Adrenal gland (tissue), 12 donors: ENCODE data around the gene DLG2. TPM values are rescaled to one million over a fixed set of nuclear protein-coding genes. Genes with fewer than 3 reads are reported as not detected.
"Not testable (repeated sequence)": the region's sequence is repeated elsewhere in the genome, so short reads cannot be mapped to it uniquely, and the experiment has no call there.

Source experiments
- DNase-seq, 7 donors: peaks; one replicate each; pipeline ENCODE4 v3.0.0-alpha.2; 2019 to 2020
- H3K27ac ChIP-seq, 5 donors: fragments of 200-600 bp; sonication (generic) in 4 of 5; 1 replicate in 3 of 5; 2 replicates in 2 of 5; pipeline versions ENCODE4 v1.5.1 to v1.8.0; 2016 to 2020; ENCODE audit warnings: mild to moderate bottlenecking in 1 of 5
- H3K27me3 ChIP-seq: fragments of 200-600 bp; 2 replicates; pipeline ENCODE4 v1.8.0; 2021
- H3K36me3 ChIP-seq, 2 donors: fragments of 200-600 bp; replicated peaks in 1 of 2; 1 replicate in 1 of 2; 2 replicates in 1 of 2; pipeline versions ENCODE4 v1.5.1 to v1.8.0; 2018 to 2022
- H3K4me1 ChIP-seq, 2 donors: fragments of 200-600 bp; replicated peaks in 1 of 2; 1 replicate in 1 of 2; 2 replicates in 1 of 2; pipeline versions ENCODE4 v1.5.1 to v1.8.0; 2018 to 2021
- H3K4me3 ChIP-seq, 4 donors: fragments of 200-600 bp; sonication (generic) in 3 of 4; one replicate each; pipeline ENCODE4 v1.5.1; 2016 to 2018
- H3K9me3 ChIP-seq, 3 donors: fragments of 200-600 bp; sonication (generic) in 1 of 3; replicated peaks in 1 of 3; 1 replicate in 2 of 3; 2 replicates in 1 of 3; pipeline versions ENCODE4 v1.5.1 to v1.8.0; 2016 to 2021
- CTCF ChIP-seq, 6 experiments: fragments of 450-650 bp in 4 of 6; fragments of 200-600 bp in 2 of 6; sonication (generic) in 1 of 6; IDR thresholded peaks; 1 replicate in 5 of 6; 2 replicates in 1 of 6; pipeline versions ENCODE4 v1.5.1 to v1.8.0; 2016 to 2021; ENCODE audit warnings: antibody characterized with exemption in 6 of 6, mild to moderate bottlenecking in 2 of 6, moderate library complexity in 1 of 6
- POLR2A ChIP-seq, 2 donors: fragments of 450-650 bp; IDR thresholded peaks; one replicate each; pipeline ENCODE4 v1.6.1; 2017; ENCODE audit warnings: antibody characterized with exemption in 2 of 2, mild to moderate bottlenecking in 2 of 2, moderate library complexity in 1 of 2
- WGBS, 4 donors: extraction: QIAGEN DNeasy Blood & Tissue Kit in 2 of 4; methylation state at CpG; one replicate each; pipeline versions ENCODE4 v1.1.5 to v1.1.7; 2013 to 2017; 5-methylcytosine and 5-hydroxymethylcytosine counted together
- intact Hi-C, 2 donors: fragments of 100-400 bp; cut with DNase I; formaldehyde crosslinking; loops; one replicate each; pipeline versions ENCODE4 v1.14.1 to v1.15.0; 2022 to 2023
- polyA plus RNA-seq, 3 donors: library from polyadenylated mRNA; stranded (reverse); fragments of 200-250 nt in 2 of 3; fragments of 350-450 nt in 1 of 3; fragmentation: Illumina TruSeq in 1 of 3; extraction: RNeasy Lipid Tissue Mini Kit (QIAGEN cat#74804) in 1 of 3; gene quantifications; one replicate each; pipeline ENCODE4 v1.2.3, GENCODE V29; 2013 to 2014
- total RNA-seq, 9 donors: library from RNA; depleted of rRNA in 4 of 9; stranded (reverse); fragments of >200 nt in 4 of 9; fragments of 120-200 nt in 1 of 9; fragmentation: NEBNext Ultra II Directional in 1 of 9; extraction: Animal tissue kit (Norgen Biotek cat#: 25700) in 1 of 9; gene quantifications; one replicate each; pipeline versions ENCODE4 v1.1.0 to v1.2.4, GENCODE V29; 2013 to 2023
- donor health status: healthy with polysubstance abuse.
- donor health status: Bipolar disorder and iron deficiency.
- donor health status: DM: yes; HTN: yes; CAD: no.
- donor health status: DM: no; HTN: no; CAD: no.
- donor health status: DM: no; HTN: no; CAD: no.
- donor health status: DM: yes; HTN: yes; CAD: no.

The DLG2 gene
- total and polyA plus RNA-seq, 12 donors: 8.3 to 101 (median 37.5) TPM

GRCh38 chr11:85276332-85276731, 350.8 kb downstream of the DLG2 start:
- Histone ChIP-seq H3K4me1 (no peaks in the 10 kb centered on the region), H3K4me3 (no peak overlapping the region), H3K36me3 (no peaks in the 10 kb centered on the region), H3K27me3 (no peaks in the 10 kb centered on the region), H3K27ac (no peak overlapping the region), H3K9me3 (no peaks in the 10 kb centered on the region)
- no peak for DNase-seq
- TF ChIP-seq POLR2A (IDR thresholded peaks at IDR 0.05) (no peak), CTCF (IDR thresholded peaks at IDR 0.05) (no peak)
- 89 to 95% (median 93%) methylated on average over 2 of the region's 2 CpGs for WGBS, 4 donors
- intact Hi-C loops: no loop called here

GRCh38 chr11:85270315-85270714, 356.8 kb downstream of the DLG2 start:
- H3K9me3 ChIP-seq, intact Hi-C loops: not testable (repeated sequence)
- 79 to 88% (median 84%) methylated on average over 2 of the region's 2 CpGs for WGBS, 4 donors

GRCh38 chr11:85269109-85269508, 358.0 kb downstream of the DLG2 start:
- Histone ChIP-seq H3K9me3 (no peaks in the 10 kb centered on the region), H3K27me3 (no peaks in the 10 kb centered on the region), H3K4me3 (no peak overlapping the region), H3K4me1 (no peaks in the 10 kb centered on the region), H3K36me3 (no peaks in the 10 kb centered on the region), H3K27ac (no peak overlapping the region)
- no peak for DNase-seq
- intact Hi-C loops: no loop called here
- no peak for TF ChIP-seq CTCF (IDR thresholded peaks at IDR 0.05)
- no peak for TF ChIP-seq POLR2A (IDR thresholded peaks at IDR 0.05)

More at GRCh38 chr11:85270315-85270714, 356.8 kb downstream of the DLG2 start:
- not testable (repeated sequence) for H3K27ac ChIP-seq, H3K36me3 ChIP-seq, H3K27me3 ChIP-seq, DNase-seq, H3K4me1 ChIP-seq, H3K4me3 ChIP-seq

- Histone ChIP-seq H3K27ac (no peak overlapping the region), H3K36me3 (no peaks in the 10 kb centered on the region), H3K4me3 (no peak overlapping the region), H3K27me3 (no peaks in the 10 kb centered on the region), H3K9me3 (no peaks in the 10 kb centered on the region), H3K4me1 (no peaks in the 10 kb centered on the region)
- intact Hi-C loops: no loop called here
- TF ChIP-seq CTCF (IDR thresholded peaks at IDR 0.05): no peak
- no peak for TF ChIP-seq POLR2A (IDR thresholded peaks at IDR 0.05)
- DNase-seq: no peak
- 76 to 92% (median 86%) methylated on average over 1 of the region's 1 CpG for WGBS, 4 donors
These were observed 360.5 kb downstream of the DLG2 start for GRCh38 chr11:85266646-85267045.

- H3K9me3 ChIP-seq: no peaks in the 10 kb centered on the region
- intact Hi-C loops: no loop called here
- WGBS, 4 donors: 64 to 91% (median 74%) methylated on average over 2 to 3 of the region's 3 CpGs
- no peaks in the 10 kb centered on the region for H3K4me1 ChIP-seq
- no peaks in the 10 kb centered on the region for H3K36me3 ChIP-seq
- H3K27me3 ChIP-seq: no peaks in the 10 kb centered on the region
- TF ChIP-seq CTCF (IDR thresholded peaks at IDR 0.05) (no peak), POLR2A (IDR thresholded peaks at IDR 0.05) (no peak)
- DNase-seq: no peak
- H3K4me3 ChIP-seq: no peak overlapping the region
- no peak overlapping the region for H3K27ac ChIP-seq
These were observed 363.8 kb downstream of the DLG2 start for GRCh38 chr11:85263328-85263727.
